ENCODE measurements around the gene ACTR5.
"Not testable (repeated sequence)": the region's sequence is repeated elsewhere in the genome, so short reads cannot be mapped to it uniquely, and the experiment has no call there.

ACTR5 gene

GRCh38 chr20:38779247-38780097 is 31.2 kb downstream of the ACTR5 start:
- Histone ChIP-seq H3K27ac (ENCODE audit: insufficient read depth, low read depth, low read length, poor library complexity, severe bottlenecking) (no peak overlapping the region), H3K27me3 (ENCODE audit: control insufficient read depth, insufficient read depth, low read length, poor library complexity, severe bottlenecking) (no peaks in the 10 kb centered on the region), H3K36me3 (ENCODE audit: control insufficient read depth, insufficient read depth, low read length) (no peaks in the 10 kb centered on the region), H3K4me3 (ENCODE audit: insufficient read depth, low read depth, low read length) (no peak overlapping the region), H3K4me1 (ENCODE audit: control insufficient read depth, insufficient read depth, low read length) (peaks cover 5% of the 10 kb centered on the region), H3K9me3 (ENCODE audit: control insufficient read depth, low read length) (peaks cover under 1% of the 10 kb centered on the region)
- 32 to 36% methylated on average over 19 of the region's 19 CpGs for WGBS, 2 experiments

GRCh38 chr20:38782275-38782674 is 34.0 kb downstream of the ACTR5 start:
- no peak overlapping the region for H3K4me3 ChIP-seq (ENCODE audit: insufficient read depth, low read depth, low read length)
- H3K36me3 ChIP-seq (ENCODE audit: control insufficient read depth, insufficient read depth, low read length) = no peaks in the 10 kb centered on the region
- 87 to 89% methylated on average over 2 to 3 of the region's 3 CpGs for WGBS, 2 experiments
- H3K27me3 ChIP-seq (ENCODE audit: control insufficient read depth, insufficient read depth, low read length, poor library complexity, severe bottlenecking) = no peaks in the 10 kb centered on the region
- no peaks in the 10 kb centered on the region for H3K9me3 ChIP-seq (ENCODE audit: control insufficient read depth, low read length)
- H3K4me1 ChIP-seq (ENCODE audit: control insufficient read depth, insufficient read depth, low read length) = peaks cover 5% of the 10 kb centered on the region
- no peak overlapping the region for H3K27ac ChIP-seq (ENCODE audit: insufficient read depth, low read depth, low read length, poor library complexity, severe bottlenecking)

GRCh38 chr20:38787870-38788269 is 39.6 kb downstream of the ACTR5 start:
- no peaks in the 10 kb centered on the region for H3K27me3 ChIP-seq (ENCODE audit: control insufficient read depth, insufficient read depth, low read length, poor library complexity, severe bottlenecking)
- H3K36me3 ChIP-seq (ENCODE audit: control insufficient read depth, insufficient read depth, low read length) = no peaks in the 10 kb centered on the region
- 95 to 97% methylated on average over 7 of the region's 7 CpGs for WGBS, 2 experiments
- no peak overlapping the region for H3K27ac ChIP-seq (ENCODE audit: insufficient read depth, low read depth, low read length, poor library complexity, severe bottlenecking)
- H3K4me3 ChIP-seq (ENCODE audit: insufficient read depth, low read depth, low read length) = no peak overlapping the region
- no peaks in the 10 kb centered on the region for H3K4me1 ChIP-seq (ENCODE audit: control insufficient read depth, insufficient read depth, low read length)
- H3K9me3 ChIP-seq (ENCODE audit: control insufficient read depth, low read length) = no peaks in the 10 kb centered on the region

- WGBS, 2 experiments = 91 to 94% methylated on average over 7 of the region's 7 CpGs
- H3K4me1 ChIP-seq (ENCODE audit: control insufficient read depth, insufficient read depth, low read length) = no peaks in the 10 kb centered on the region
- no peaks in the 10 kb centered on the region for H3K36me3 ChIP-seq (ENCODE audit: control insufficient read depth, insufficient read depth, low read length)
- no peaks in the 10 kb centered on the region for H3K9me3 ChIP-seq (ENCODE audit: control insufficient read depth, low read length)
- no peak overlapping the region for H3K4me3 ChIP-seq (ENCODE audit: insufficient read depth, low read depth, low read length)
- no peaks in the 10 kb centered on the region for H3K27me3 ChIP-seq (ENCODE audit: control insufficient read depth, insufficient read depth, low read length, poor library complexity, severe bottlenecking)
- H3K27ac ChIP-seq (ENCODE audit: insufficient read depth, low read depth, low read length, poor library complexity, severe bottlenecking) = no peak overlapping the region
Measured at GRCh38 chr20:38789503-38790199, 41.4 kb downstream of the ACTR5 start.

- H3K27me3 ChIP-seq (ENCODE audit: control insufficient read depth, insufficient read depth, low read length, poor library complexity, severe bottlenecking) = no peaks in the 10 kb centered on the region
- H3K9me3 ChIP-seq (ENCODE audit: control insufficient read depth, low read length) = no peaks in the 10 kb centered on the region
- H3K27ac ChIP-seq (ENCODE audit: insufficient read depth, low read depth, low read length, poor library complexity, severe bottlenecking) = no peak overlapping the region
- 49 to 51% methylated on average over 15 to 16 of the region's 16 CpGs for WGBS, 2 experiments
- H3K4me1 ChIP-seq (ENCODE audit: control insufficient read depth, insufficient read depth, low read length) = no peaks in the 10 kb centered on the region
- no peaks in the 10 kb centered on the region for H3K36me3 ChIP-seq (ENCODE audit: control insufficient read depth, insufficient read depth, low read length)
- H3K4me3 ChIP-seq (ENCODE audit: insufficient read depth, low read depth, low read length) = no peak overlapping the region
Measured at GRCh38 chr20:38790200-38791053, 42.2 kb downstream of the ACTR5 start.

GRCh38 chr20:38791291-38791690 is 43.0 kb downstream of the ACTR5 start:
- Histone ChIP-seq H3K36me3 (ENCODE audit: control insufficient read depth, insufficient read depth, low read length) (no peaks in the 10 kb centered on the region), H3K27me3 (ENCODE audit: control insufficient read depth, insufficient read depth, low read length, poor library complexity, severe bottlenecking) (no peaks in the 10 kb centered on the region), H3K9me3 (ENCODE audit: control insufficient read depth, low read length) (no peaks in the 10 kb centered on the region), H3K4me3 (ENCODE audit: insufficient read depth, low read depth, low read length) (no peak overlapping the region), H3K4me1 (ENCODE audit: control insufficient read depth, insufficient read depth, low read length) (no peaks in the 10 kb centered on the region), H3K27ac (ENCODE audit: insufficient read depth, low read depth, low read length, poor library complexity, severe bottlenecking) (no peak overlapping the region)
- 92 to 94% methylated on average over 3 of the region's 3 CpGs for WGBS, 2 experiments

- Histone ChIP-seq H3K9me3 (ENCODE audit: control insufficient read depth, low read length) (no peaks in the 10 kb centered on the region), H3K36me3 (ENCODE audit: control insufficient read depth, insufficient read depth, low read length) (no peaks in the 10 kb centered on the region), H3K27ac (ENCODE audit: insufficient read depth, low read depth, low read length, poor library complexity, severe bottlenecking) (no peak overlapping the region), H3K4me3 (ENCODE audit: insufficient read depth, low read depth, low read length) (no peak overlapping the region), H3K27me3 (ENCODE audit: control insufficient read depth, insufficient read depth, low read length, poor library complexity, severe bottlenecking) (no peaks in the 10 kb centered on the region), H3K4me1 (ENCODE audit: control insufficient read depth, insufficient read depth, low read length) (no peaks in the 10 kb centered on the region)
- 100% methylated on average over 1 of the region's 1 CpG; no CpG with 5 or more reads in 1 of the 2 experiments for WGBS, 2 experiments
Measured at GRCh38 chr20:38791940-38792339, 43.7 kb downstream of the ACTR5 start.

GRCh38 chr20:38794057-38794456 is 45.8 kb downstream of the ACTR5 start:
- not testable (repeated sequence) for H3K4me1 ChIP-seq (ENCODE audit: control insufficient read depth, insufficient read depth, low read length); H3K27me3 ChIP-seq (ENCODE audit: control insufficient read depth, insufficient read depth, low read length, poor library complexity, severe bottlenecking); H3K9me3 ChIP-seq (ENCODE audit: control insufficient read depth, low read length); H3K4me3 ChIP-seq (ENCODE audit: insufficient read depth, low read depth, low read length); H3K27ac ChIP-seq (ENCODE audit: insufficient read depth, low read depth, low read length, poor library complexity, severe bottlenecking); H3K36me3 ChIP-seq (ENCODE audit: control insufficient read depth, insufficient read depth, low read length)
- WGBS, 2 experiments = 89 to 96% methylated on average over 5 of the region's 5 CpGs

- Histone ChIP-seq H3K36me3 (ENCODE audit: control insufficient read depth, insufficient read depth, low read length) (no peaks in the 10 kb centered on the region), H3K27ac (ENCODE audit: insufficient read depth, low read depth, low read length, poor library complexity, severe bottlenecking) (no peak overlapping the region)
- WGBS, 2 experiments = 94 to 96% methylated on average over 3 of the region's 3 CpGs
Measured at GRCh38 chr20:38798266-38798665, 50.0 kb downstream of the ACTR5 start.

GRCh38 chr20:38799203-38799602 is 50.9 kb downstream of the ACTR5 start:
- H3K36me3 ChIP-seq (ENCODE audit: control insufficient read depth, insufficient read depth, low read length) = no peaks in the 10 kb centered on the region
- H3K9me3 ChIP-seq (ENCODE audit: control insufficient read depth, low read length) = no peaks in the 10 kb centered on the region
- H3K27me3 ChIP-seq (ENCODE audit: control insufficient read depth, insufficient read depth, low read length, poor library complexity, severe bottlenecking) = no peaks in the 10 kb centered on the region
- H3K27ac ChIP-seq (ENCODE audit: insufficient read depth, low read depth, low read length, poor library complexity, severe bottlenecking) = no peak overlapping the region
- no peak overlapping the region for H3K4me3 ChIP-seq (ENCODE audit: insufficient read depth, low read depth, low read length)
- peaks cover 5% of the 10 kb centered on the region for H3K4me1 ChIP-seq (ENCODE audit: control insufficient read depth, insufficient read depth, low read length)
- 92 to 94% methylated on average over 4 of the region's 4 CpGs for WGBS, 2 experiments

More at GRCh38 chr20:38798266-38798665, 50.0 kb downstream of the ACTR5 start:
- H3K4me1 ChIP-seq (ENCODE audit: control insufficient read depth, insufficient read depth, low read length) = no peaks in the 10 kb centered on the region
- no peak overlapping the region for H3K4me3 ChIP-seq (ENCODE audit: insufficient read depth, low read depth, low read length)
- H3K27me3 ChIP-seq (ENCODE audit: control insufficient read depth, insufficient read depth, low read length, poor library complexity, severe bottlenecking) = no peaks in the 10 kb centered on the region
- no peaks in the 10 kb centered on the region for H3K9me3 ChIP-seq (ENCODE audit: control insufficient read depth, low read length)
